ENCODE data around the gene FOSB. TPM values are rescaled to one million over a fixed set of nuclear protein-coding genes. Genes with fewer than 3 reads are reported as not detected.
A peak's percentile ranks its signal among the peaks of the same experiment; 100 is the strongest.

The FOSB gene
- total RNA-seq, 4 donors from 2014 or later = 0.60 to 4.9 (median 1.8) TPM

GRCh38 chr19:45467115-45467455, 711 bp upstream of the FOSB start:
- 2 to 4% methylated on average over 11 of the region's 11 CpGs for WGBS, 2 donors

GRCh38 chr19:45468159-45468651, 409 bp downstream of the FOSB start:
- Histone ChIP-seq H3K27me3 (peaks cover 0 to 36% of the 10 kb centered on the region in 2 donors), H3K36me3 (no peaks in the 10 kb centered on the region), H3K4me3 (peak overlapping the region; percentile 50 to 77 (median 60)), H3K4me1 (peaks cover 0 to 46% (median 23%) of the 10 kb centered on the region in 4 donors), H3K27ac (peak overlapping the region; percentile 85 to 96 (median 95)), H3K9me3 (no peaks in the 10 kb centered on the region)
- no peak for TF ChIP-seq CTCF (IDR thresholded peaks at IDR 0.05)
- TF ChIP-seq EP300 (IDR thresholded peaks at IDR 0.05) = no peak
- TF ChIP-seq POLR2A (IDR thresholded peaks at IDR 0.05) = no peak
- WGBS, 2 donors = 0 to 1% methylated on average over 31 of the region's 31 CpGs
- DNase-seq (ENCODE audit: low spot score in 2 of 2) = peak in 1 of 2 donors; percentile 26

More at GRCh38 chr19:45467115-45467455, 711 bp upstream of the FOSB start:
- Histone ChIP-seq H3K36me3 (no peaks in the 10 kb centered on the region), H3K4me1 (peaks cover 0 to 34% (median 19%) of the 10 kb centered on the region in 4 donors), H3K9me3 (no peaks in the 10 kb centered on the region), H3K4me3 (peak overlapping the region; percentile 40 to 77 (median 60)), H3K27ac (peak overlapping the region; percentile 85 to 96 (median 95)), H3K27me3 (peaks cover 0 to 25% of the 10 kb centered on the region in 2 donors)
- DNase-seq (ENCODE audit: low spot score in 2 of 2) = no peak
- no peak for TF ChIP-seq CTCF (IDR thresholded peaks at IDR 0.05)
- TF ChIP-seq POLR2A (IDR thresholded peaks at IDR 0.05) = no peak
- no peak for TF ChIP-seq EP300 (IDR thresholded peaks at IDR 0.05)

GRCh38 chr19:45468803-45469131, 971 bp downstream of the FOSB start:
- peak overlapping the region; percentile 85 to 96 (median 95) for H3K27ac ChIP-seq
- WGBS, 2 donors = 0 to 1% methylated on average over 19 of the region's 19 CpGs
- TF ChIP-seq POLR2A (IDR thresholded peaks at IDR 0.05) = no peak
- no peak for TF ChIP-seq EP300 (IDR thresholded peaks at IDR 0.05)
- no peak for TF ChIP-seq CTCF (IDR thresholded peaks at IDR 0.05)
- H3K9me3 ChIP-seq = no peaks in the 10 kb centered on the region
- peak in 1 of 2 donors; percentile 21 for DNase-seq (ENCODE audit: low spot score in 2 of 2)
- H3K4me3 ChIP-seq = peak overlapping the region; percentile 50 to 77 (median 60)
- no peaks in the 10 kb centered on the region for H3K36me3 ChIP-seq
- H3K4me1 ChIP-seq = peaks cover 0 to 47% (median 23%) of the 10 kb centered on the region in 4 donors
- peaks cover 0 to 42% of the 10 kb centered on the region in 2 donors for H3K27me3 ChIP-seq

GRCh38 chr19:45469132-45469944, 1.5 kb downstream of the FOSB start:
- Histone ChIP-seq H3K4me3 (peak overlapping the region; percentile 50 to 77 (median 60)), H3K4me1 (peaks cover 0 to 47% (median 23%) of the 10 kb centered on the region in 4 donors), H3K27ac (peak overlapping the region; percentile 85 to 96 (median 95)), H3K9me3 (no peaks in the 10 kb centered on the region), H3K36me3 (no peaks in the 10 kb centered on the region), H3K27me3 (peaks cover 0 to 43% of the 10 kb centered on the region in 2 donors)
- TF ChIP-seq CTCF (IDR thresholded peaks at IDR 0.05) (peak in 2 of 5 experiments; percentile 17 to 51), POLR2A (IDR thresholded peaks at IDR 0.05) (peak in 1 of 2 donors; percentile 67), EP300 (IDR thresholded peaks at IDR 0.05) (peak; percentile 90 to 99)
- peak; percentile 87 to 94 for DNase-seq (ENCODE audit: low spot score in 2 of 2)
- WGBS, 2 donors = 1% methylated on average over 47 to 57 of the region's 66 CpGs

All from tibial nerve (tissue), 4 donors.